NCI-H1417 treated with DMSO at 0.1 percent for 48 hours (cell line): ENCODE measurements around the gene TMEM40.
"Not testable (repeated sequence)": the region's sequence is repeated elsewhere in the genome, so short reads cannot be mapped to it uniquely, and the experiment has no call there.

ENCODE experiments used
- DNase-seq: peaks from one replicate; lab custom pipeline; 2025; lab: John Stamatoyannopoulos, UW

TMEM40 gene

DNA sequence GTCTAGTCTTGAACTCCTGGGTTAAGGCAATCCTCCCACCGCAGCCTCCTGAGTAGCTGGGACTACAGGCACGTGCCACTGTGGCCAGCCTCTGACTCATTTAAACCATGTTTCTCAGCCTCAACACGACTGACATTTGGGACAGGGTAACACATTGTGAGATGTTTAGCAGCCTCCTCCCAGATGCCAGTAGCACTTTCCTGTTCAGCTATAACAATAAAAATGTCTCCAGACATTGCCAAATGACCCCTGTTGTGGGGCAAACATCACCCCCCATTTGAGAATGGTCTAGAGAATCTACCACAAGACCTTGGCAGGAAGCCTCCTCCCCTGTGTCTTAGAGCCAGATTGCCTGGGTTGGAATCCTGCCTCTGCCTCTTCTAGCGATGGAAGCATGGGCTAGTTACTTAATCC lies 8.4 kb downstream of the TMEM40 start:
- no peak for DNase-seq

DNA sequence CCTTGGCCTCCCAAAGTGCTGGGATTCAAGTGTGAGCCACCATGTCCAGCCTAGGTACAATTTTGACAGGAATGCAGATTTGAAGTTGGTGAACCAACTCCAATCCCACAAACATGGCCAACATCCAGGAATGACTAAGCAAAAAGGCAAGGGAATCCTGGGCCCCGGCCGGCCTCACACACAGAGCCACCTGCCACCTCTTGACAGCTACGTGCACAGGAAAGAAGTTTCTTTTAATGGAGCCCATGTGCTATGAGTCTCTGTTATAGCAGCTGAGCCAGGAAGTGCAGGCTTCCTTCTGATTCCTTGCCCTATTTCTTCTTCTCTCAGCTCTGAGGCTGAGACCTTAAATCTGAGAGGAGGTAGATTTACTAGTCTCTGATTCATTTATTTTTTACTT lies 8.8 kb downstream of the TMEM40 start:
- no peak for DNase-seq

DNA sequence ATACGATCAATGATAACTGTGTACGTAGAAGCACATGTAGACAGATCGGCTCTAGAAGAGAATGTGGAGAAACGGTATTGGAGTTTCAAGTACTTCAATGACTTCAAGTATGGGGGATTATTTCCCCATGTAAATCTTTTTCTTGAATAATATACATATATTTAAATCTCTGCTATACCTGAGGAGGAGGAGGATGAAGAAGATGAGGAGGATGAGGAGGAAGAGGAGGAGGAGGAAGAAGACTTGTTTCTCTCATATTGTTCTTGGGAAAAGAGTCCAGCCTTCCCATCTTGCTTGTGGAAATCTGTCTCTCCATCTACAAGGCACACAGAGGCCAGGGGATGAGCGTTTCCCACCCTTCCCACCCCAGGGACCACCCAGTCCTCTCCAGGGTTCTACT lies 10.6 kb downstream of the TMEM40 start:
- no peak for DNase-seq

DNA sequence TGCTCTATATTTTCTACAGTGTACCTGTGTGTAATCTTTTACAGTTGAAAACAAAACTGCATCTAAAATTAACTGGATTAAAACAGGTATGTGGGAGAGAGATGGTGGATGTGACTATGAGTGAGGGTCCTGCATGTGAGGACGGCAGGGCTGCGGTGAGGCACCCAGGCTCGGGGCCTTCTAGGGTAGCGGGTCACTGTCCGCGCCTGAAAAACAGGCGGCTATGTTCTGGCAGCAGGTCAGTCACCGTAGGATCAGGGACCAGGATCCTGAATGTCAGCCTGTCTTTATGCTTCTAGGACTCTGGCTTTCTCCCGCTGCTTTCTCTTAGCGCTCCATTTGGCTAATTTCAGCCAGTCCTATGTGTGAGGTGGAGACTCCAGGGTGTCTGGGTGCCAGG lies 12.6 kb downstream of the TMEM40 start:
- DNase-seq = no peak

DNA sequence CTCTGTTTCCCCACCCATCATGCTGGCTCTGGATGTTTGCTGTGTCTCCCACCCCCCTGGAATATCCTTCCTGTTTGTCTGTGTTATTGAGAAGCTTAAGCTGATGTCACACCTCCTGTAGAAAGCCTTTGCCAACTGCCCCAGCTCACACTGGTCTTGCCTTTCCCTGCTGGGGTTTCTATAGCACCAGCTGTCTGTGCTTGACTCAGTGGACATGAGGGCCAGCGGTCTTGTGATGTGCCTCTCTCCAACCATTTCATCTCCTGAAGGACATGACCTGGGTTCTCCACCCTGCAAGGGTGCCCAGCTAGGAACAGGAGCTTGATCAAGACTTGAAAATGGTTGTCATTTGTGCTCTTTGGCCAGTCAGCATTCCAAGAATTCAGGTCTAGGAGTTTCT lies 14.7 kb downstream of the TMEM40 start:
- no peak for DNase-seq

DNA sequence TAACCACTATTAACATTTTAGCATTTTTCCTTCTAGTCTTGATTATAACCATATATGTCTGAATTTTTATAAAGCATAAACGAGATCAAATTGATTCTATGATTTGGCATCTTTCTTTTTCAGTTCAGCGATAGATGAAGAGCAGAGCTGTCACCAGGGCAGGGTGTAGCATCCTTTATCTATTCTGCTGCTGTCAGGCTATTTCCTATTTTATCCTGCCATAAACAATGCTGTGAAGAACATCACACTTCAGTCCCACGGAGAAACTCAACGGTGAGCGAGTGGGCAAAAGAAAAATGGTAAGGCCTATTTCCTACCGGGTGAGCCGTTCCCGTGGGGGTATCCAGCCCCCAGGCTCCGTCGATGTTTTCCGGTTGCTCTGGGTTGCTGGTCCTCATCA lies 15.5 kb downstream of the TMEM40 start:
- no peak for DNase-seq

DNA sequence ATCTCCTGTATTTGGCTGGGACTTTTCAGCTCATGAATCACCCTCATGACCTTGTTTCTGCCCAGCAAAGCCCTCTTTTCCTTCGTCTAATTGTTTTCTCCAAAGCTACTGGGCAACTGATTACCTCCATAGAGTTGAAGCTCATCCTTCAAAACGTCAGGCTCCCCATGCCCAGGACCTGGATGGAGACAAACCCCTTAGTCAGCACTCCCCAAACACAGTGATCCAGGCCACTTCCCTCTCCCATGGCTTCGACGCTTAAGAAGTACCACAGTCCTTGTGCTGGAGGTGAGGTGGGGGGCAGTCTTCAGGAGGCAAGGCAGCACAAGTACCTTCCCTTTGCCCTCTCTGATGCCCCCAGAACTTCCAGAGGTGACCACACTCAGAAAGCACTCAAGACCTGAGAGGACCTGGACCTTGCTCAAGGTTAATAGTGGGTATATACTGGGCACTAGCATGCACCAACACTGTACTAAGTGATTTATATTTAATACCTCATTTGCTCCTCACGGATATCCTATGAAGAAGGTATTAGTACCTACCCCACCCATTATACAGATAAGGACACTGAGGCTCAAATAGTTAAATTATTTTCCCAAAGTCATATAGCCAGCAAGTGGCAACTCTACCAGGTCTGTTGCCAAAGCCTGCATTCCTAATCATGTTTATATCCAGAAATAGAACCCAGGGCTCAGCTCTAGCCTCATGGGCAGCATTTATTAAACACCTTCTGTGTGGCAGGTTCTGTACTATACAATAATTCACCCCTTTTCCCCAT lies 16.5 kb downstream of the TMEM40 start:
- no peak for DNase-seq

DNA sequence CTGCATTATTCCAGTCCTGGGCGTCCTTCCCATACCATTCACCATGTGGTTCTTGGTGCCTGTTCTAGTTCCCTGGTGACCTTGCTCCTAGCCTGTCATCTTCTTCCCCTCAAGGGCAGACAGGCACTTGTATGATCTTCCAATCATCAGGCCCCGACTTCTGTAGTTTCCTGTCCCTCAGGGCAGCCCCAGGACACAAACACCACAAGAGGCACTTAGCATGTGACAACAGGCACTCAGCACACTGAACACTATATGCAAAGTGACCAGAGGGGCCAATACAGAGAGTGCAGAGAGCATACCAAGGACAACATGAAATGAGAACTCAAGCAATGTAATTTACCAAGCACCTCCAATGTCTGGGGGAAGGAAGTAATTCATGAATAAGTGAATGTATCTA lies 17.9 kb downstream of the TMEM40 start:
- DNase-seq = no peak

DNA sequence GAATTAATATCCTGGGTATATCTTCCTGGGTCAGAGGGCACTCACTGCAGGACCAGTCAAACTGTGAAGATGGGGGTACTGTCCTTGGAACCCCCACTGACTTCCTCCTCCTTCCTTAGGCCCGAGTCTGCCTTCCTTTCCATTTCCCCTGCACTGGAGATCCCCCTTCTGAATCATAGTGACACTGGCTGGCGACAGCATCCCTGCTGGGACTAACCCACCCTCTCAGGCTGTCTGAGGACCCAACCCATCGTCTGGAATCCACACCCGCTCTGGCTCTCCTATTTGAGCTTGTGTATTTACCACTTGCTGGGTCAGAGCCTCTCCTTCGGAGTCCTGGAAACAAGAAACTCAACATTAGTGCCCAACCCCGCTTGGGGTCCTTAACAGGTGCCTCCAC lies 21.2 kb downstream of the TMEM40 start:
- no peak for DNase-seq

DNA sequence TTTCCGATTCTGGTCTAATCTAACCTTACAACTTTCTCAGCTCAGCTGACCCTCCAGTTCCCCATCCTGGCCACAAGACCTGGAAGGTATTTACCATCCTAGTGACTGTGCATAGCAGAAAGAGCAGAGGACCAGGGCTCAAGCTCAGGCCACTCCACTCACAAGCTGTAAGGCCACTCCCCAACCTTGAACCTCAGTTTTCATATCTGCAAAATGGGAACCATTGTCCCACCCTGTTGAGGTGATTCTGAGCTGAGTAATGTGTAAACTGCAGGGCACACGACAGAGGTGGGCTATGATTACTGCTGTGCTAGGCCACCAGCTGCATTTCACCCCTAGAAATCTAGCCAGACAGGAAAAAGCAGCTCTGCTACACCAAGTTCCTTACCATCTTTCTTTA lies 21.7 kb downstream of the TMEM40 start:
- DNase-seq = no peak

DNA sequence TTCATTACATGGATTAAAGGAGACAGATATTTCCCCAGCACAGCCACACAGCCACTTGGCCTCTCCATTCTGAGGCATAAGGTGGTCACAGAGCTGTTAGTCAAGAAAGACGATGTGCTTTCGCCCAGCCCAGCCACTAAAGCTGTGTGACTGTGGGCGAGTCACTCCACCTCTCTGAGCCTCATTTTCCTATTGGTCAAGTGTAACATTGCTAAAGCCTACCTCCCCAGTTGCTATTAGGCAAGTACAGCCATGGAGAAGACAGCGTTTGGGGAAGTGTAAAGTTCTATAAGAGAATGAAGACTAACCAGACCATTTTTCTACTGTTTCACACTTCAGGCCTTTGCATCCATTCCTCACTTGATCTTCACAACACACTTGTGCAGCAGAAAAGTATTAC lies 24.1 kb downstream of the TMEM40 start:
- no peak for DNase-seq

DNA sequence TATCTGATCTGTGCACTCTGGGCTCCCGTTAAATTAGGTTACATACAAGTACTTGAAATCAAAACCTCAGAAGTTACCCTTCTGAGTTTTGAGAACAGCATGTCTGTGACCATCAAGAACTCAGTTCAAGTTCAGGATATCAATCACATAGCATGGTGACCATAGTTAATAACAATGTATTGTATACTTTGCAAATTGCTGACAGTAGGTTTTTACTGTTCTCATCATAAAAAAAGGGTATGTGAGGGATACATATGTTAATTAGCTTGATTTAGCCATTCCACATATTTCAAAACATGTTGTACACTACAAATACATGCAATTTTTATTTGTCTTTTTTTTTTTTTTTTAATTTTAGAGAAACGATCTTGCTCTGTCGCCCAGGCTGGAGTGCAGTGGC lies 25.5 kb downstream of the TMEM40 start:
- DNase-seq = no peak

DNA sequence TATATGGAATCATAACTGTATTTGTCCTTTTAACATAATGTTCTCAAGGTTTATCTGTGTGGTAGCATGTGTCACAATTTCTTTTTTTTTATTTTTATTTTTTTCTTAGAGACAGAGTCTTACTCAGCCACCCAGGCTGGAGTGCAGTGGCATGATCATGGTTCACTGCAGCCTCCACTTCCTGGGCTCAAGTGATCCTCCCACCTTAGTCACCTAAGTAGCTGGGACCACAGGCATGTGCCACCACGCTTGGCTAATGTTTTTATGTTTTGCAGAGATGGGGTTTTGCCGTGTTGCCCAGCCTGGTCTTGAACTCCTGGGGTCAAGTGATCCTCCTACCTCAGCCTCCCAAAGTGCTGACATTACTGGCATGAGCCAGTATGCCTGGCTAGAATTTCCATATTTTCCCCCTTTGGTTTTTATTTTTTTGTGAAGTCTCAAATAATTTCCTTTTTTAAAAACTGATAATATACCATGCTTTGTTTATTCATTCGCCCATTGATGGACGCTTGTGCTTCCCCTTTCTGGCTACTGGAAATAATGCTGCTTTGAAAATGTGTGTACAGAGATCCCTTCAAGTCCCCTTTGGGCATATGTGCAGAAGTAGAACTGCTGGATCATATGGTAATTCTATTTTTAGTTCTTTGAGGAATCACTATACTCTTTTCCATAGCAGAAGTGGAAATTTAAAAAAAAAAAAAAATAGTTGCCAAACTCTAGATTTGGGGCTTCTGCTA lies 28.4 kb downstream of the TMEM40 start:
- no peak for DNase-seq

DNA sequence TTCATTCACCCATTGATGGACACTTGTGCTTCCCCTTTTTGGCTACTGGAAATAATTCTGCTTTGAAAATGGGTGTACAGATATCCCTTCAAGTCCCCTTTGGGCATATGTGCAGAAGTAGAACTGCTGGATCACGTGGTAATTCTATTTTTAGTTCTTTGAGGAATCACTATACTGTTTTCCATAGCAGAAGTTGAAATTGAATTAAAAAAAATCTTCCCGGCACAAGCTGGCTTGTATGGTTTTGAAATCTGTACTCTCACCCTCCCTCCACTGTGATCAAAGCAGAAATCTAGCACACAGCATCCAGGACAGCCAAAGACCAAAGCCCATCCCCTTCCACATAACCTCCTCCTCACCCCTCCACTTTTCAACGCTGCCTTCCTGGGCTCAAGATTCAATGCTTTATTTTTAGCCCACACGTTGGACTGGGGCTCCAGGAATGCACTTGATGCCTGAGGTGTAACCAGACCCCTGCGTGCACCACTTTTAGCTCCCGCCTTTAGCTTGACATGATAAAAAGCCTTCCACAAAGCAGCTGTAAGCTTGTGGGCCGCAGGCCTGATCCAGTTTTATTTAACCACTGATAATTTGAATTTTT lies 29.9 kb downstream of the TMEM40 start:
- DNase-seq = no peak

DNA sequence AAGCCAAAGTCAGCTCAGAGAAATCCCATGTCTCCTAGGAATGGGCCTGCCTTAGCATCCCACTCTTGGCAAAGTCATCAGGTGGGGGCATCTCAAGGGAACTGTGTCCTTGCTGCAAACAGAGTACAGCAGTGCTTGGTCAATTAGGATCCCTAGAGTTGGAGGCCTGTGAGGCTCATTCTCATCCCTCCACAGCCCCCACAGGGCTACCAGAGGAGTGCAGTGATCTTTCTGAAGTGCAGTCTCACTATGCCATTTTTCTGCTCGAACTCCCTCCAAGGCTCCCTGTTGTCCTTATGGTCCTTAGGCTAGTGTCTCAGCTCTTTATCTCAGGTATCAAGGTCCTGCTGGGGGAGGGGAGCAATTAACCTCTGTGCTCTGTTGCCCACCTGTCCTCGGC lies 31.1 kb downstream of the TMEM40 start:
- no peak for DNase-seq

DNA sequence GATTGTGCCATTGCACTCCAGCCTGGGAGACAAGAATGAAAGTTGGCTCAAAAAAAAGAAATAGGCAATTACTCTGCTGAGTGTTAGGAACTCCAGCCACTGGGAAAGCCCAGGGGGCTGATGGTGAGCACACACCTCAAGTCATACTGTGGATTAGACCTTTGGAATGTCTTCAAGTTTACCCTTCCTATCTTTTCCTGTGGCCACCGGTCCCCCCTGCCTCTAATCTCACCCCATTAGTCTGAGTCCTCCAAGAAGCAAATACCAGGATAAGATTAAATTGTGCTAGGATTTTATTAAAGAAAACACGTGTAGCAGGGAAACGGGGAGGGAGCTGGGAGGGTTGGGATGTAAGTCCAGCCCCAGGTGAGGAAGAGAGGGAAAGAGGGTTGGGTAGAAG lies 31.6 kb downstream of the TMEM40 start:
- no peak for DNase-seq

DNA sequence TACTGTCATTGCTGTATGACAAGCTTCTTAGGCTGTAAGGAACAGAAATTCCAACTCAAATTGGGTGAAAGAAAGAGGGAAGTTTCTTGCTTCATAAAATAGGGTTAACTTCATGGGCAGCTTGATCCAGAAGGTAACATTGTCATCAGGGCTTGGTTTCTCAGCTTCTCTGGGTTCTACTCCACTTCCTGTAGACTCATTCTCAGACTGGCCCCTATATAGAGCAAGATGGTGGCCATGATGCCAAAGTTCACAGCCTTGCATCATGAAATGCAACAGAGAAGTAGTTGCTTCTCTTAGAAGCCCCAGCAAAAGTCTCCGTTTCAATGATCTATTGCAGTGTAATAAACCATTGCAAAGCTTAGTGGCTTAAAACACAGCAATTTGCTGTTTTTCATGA lies 33.6 kb downstream of the TMEM40 start:
- DNase-seq = no peak

DNA sequence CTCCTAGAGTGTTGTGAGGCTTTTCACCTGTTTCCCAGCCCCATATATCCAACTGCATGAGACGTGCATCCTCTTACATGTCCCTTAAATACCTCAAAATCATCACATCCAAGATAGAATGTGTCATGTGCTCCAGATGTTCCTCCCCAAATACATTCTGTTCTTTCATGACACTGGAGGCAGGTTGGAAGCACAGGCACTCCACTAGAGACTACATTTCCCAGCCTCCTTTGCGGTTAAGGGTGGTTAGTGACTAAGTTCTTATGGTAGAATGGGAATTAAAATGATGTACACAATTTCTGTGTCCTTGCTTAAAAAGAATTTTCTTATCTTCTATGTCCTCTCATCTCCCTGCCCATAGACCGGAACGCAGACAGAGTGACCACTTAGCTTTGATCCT lies 34.3 kb downstream of the TMEM40 start:
- DNase-seq = no peak

DNA sequence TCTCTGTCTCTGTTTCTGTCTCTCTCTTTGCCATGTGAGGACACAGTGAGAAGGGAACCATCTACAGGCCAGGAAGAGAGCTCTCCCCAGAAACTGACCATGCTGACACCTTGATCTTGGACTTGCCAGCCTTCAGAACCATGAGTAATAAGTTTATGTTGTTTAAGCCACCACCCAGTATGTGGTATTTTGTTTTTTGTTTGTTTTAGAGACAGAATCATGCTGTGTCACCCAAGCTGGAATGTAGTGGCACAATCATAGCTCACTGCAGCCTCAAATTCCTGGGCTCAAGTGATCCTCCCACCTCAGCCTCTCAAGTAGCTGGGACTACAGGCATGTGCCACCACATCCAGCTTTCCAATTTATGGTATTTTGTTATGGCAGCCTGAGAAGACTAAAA lies 35.7 kb downstream of the TMEM40 start:
- not testable (repeated sequence) for DNase-seq

DNA sequence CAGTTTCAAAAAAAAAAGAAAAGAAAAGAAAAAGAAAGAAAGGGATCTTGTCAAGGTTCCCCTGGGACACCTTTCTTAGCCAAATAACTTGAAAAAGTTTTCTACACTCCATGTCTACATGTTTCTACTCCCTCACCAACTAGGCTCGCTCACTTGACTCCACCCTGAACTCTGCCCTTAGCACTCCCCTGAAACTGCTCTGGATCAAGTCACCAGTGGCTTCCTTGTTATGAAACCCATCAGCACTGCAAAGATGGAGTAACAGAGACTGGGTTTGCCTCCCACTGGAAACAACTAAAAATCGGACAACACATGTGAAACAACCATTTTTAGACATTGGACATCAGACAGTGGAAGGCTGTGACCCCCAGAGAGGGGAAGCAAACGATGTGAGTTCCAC lies 36.8 kb downstream of the TMEM40 start:
- no peak for DNase-seq

DNA sequence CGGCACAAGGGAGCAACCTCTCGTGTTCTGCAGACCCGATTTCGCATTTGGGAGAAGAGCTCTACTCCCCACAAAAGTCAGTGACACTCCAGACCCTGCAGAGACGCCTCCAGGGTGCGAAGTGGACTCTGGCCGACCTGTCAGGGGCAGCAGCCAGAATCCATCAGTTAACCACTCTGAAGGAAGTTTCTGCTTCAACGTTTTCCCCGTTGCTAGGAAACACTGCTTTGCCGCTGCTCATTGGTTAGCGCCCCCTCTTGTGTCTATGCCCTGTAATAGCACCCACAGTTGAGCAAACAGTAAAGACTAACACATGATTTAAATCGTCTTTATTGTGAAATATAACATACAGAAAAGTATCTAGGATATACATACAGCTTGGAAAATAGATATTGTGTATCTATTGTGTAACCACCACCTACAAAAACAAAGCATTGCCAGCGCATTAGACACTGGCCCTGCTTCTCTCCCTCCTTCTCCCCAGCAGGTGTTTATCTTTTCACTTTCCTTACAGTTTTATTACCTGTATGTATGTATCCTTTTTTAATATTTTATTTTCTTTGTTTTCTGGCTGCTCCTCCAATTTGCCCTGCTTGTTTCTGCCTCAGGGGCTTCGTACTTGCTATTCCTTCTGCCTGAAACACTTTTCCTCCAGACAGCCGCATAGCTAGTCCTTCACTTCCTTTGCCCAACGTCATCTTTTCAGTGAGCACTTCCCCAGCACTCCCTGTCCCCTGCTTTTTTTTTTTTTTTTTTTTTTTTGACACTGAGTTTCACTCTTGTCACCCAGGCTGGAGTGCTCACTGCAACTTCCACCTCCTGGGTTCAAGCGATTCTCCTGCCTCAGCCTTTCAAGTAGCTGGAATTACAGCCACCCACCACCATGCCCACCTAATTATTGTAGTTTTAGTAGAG lies 38.8 kb downstream of the TMEM40 start:
- DNase-seq = peak; percentile 20

DNA sequence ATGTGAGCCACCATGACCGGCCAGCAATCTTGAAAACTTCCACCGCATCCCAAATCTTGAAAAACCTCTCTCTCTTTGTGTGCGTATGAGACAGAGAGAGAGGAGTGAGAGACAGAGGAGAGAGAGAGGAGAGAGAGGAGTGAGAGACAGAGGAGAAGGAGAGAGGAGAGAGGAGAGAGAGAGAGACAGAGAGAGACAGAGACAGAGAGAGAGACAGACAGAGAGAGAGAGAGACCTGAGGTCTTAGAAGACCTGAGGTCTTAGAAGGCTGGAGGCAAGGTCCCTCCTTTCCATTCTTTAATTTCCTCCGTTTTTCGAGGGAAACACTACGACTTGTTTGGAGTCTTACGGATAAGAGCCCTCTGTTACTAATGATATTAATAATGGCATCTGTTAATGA lies 39.5 kb downstream of the TMEM40 start:
- DNase-seq = no peak
